Upper lobe of right lung (tissue), 1 donor: ENCODE data around the gene GABPB2. TPM values are rescaled to one million over a fixed set of nuclear protein-coding genes. Genes with fewer than 3 reads are reported as not detected.

Experiments
- ATAC-seq: fragments of 200-7000 bp; cut with Tn5 transposase; one replicate; pipeline ENCODE4 v1.9.1; 2020; ENCODE audit warnings: mild to moderate bottlenecking, moderate library complexity
- DNase-seq: peaks from one replicate; pipeline ENCODE4 v3.0.0-alpha.2; 2020
- H3K27ac ChIP-seq: fragments of 200-600 bp; one replicate; pipeline ENCODE4 v1.8.0; 2022
- H3K27me3 ChIP-seq: fragments of 200-600 bp; one replicate; pipeline ENCODE4 v1.8.0; 2022; ENCODE audit warnings: mild to moderate bottlenecking
- H3K36me3 ChIP-seq: fragments of 200-600 bp; one replicate; pipeline ENCODE4 v1.8.0; 2022
- H3K4me1 ChIP-seq: fragments of 200-600 bp; one replicate; pipeline ENCODE4 v1.8.0; 2022
- H3K4me3 ChIP-seq: fragments of 200-600 bp; one replicate; pipeline ENCODE4 v1.8.0; 2022; ENCODE audit warnings: mild to moderate bottlenecking
- H3K9me3 ChIP-seq: fragments of 200-600 bp; one replicate; pipeline ENCODE4 v1.8.0; 2022
- CTCF ChIP-seq: fragments of 200-600 bp; IDR thresholded peaks from one replicate; pipeline ENCODE4 v1.8.0; 2022; ENCODE audit warnings: antibody characterized with exemption
- intact Hi-C: fragments of 100-400 bp; cut with DNase I; formaldehyde crosslinking; loops from one replicate; pipeline ENCODE4 v1.11.0; 2022
- total RNA-seq: library from RNA; stranded (reverse); fragmentation: NEBNext Ultra II Directional; extraction: Animal tissue kit (Norgen Biotek cat#: 25700); gene quantifications from one replicate; pipeline ENCODE4 v1.2.1, GENCODE V29; 2021
- donor health status: DM: no; HTN: yes; CAD: no; lungs with severe emphysema.

The GABPB2 gene
- total RNA-seq, 1 donor from 2014 or later, result 15.2 TPM

GRCh38 chr1:151104630-151105029, 34.1 kb downstream of the GABPB2 start:
- H3K27ac ChIP-seq, result no peak overlapping the region
- DNase-seq (no peak), ATAC-seq (no peak)
- H3K36me3 ChIP-seq, result peaks cover 28% of the 10 kb centered on the region
- H3K27me3 ChIP-seq, result no peaks in the 10 kb centered on the region
- H3K9me3 ChIP-seq, result no peaks in the 10 kb centered on the region
- intact Hi-C loops, result loop anchor here (5.0 kb wide), 1 partner anchor 53 kb away; the partner anchor contains the start of gene TNFAIP8L2
- no peaks in the 10 kb centered on the region for H3K4me1 ChIP-seq
- TF ChIP-seq CTCF, result no peak
- H3K4me3 ChIP-seq, result no peak overlapping the region

GRCh38 chr1:151106894-151107293, 36.3 kb downstream of the GABPB2 start:
- Histone ChIP-seq H3K9me3 (no peaks in the 10 kb centered on the region), H3K4me1 (no peaks in the 10 kb centered on the region), H3K4me3 (no peak overlapping the region), H3K27me3 (no peaks in the 10 kb centered on the region), H3K36me3 (peaks cover 28% of the 10 kb centered on the region), H3K27ac (no peak overlapping the region)
- intact Hi-C loops, result no loop called here
- no peak for TF ChIP-seq CTCF
- ATAC-seq (no peak), DNase-seq (no peak)

- H3K36me3 ChIP-seq, result peaks cover 26% of the 10 kb centered on the region
- no peak overlapping the region for H3K4me3 ChIP-seq
- ATAC-seq (no peak), DNase-seq (no peak)
- H3K9me3 ChIP-seq, result no peaks in the 10 kb centered on the region
- H3K27me3 ChIP-seq, result no peaks in the 10 kb centered on the region
- no peak for TF ChIP-seq CTCF
- H3K4me1 ChIP-seq, result no peaks in the 10 kb centered on the region
- H3K27ac ChIP-seq, result no peak overlapping the region
- intact Hi-C loops, result no loop called here
Observed at GRCh38 chr1:151108331-151108730, 37.8 kb downstream of the GABPB2 start.

DNA sequence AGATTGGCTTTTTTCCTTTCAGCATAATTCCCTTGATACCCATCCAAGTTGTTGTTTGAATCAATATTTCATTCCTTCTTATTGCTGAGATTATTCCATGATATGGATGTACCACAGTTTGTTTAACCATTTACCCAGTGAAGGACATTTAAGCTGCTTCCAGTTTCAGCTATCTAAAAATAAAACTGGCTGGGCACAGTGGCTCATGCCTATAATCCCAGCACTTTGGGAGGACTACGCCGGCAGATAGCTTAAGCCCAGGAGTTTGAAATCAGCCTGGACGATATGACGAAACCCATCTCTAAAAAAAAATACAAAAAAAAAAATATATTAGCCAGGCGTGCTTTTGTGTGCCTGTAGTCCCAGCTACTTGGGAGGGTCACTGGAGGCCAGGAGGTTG, 43.3 kb downstream of the GABPB2 start:
- no peaks in the 10 kb centered on the region for H3K27me3 ChIP-seq
- H3K4me3 ChIP-seq, result no peak overlapping the region
- intact Hi-C loops, result no loop called here
- H3K27ac ChIP-seq, result no peak overlapping the region
- DNase-seq, result no peak
- peaks cover 11% of the 10 kb centered on the region for H3K36me3 ChIP-seq
- TF ChIP-seq CTCF, result no peak
- no peak for ATAC-seq
- no peaks in the 10 kb centered on the region for H3K9me3 ChIP-seq
- H3K4me1 ChIP-seq, result no peaks in the 10 kb centered on the region

GRCh38 chr1:151124763-151125403, 54.3 kb downstream of the GABPB2 start:
- no peak for TF ChIP-seq CTCF
- no peaks in the 10 kb centered on the region for H3K4me1 ChIP-seq
- no peaks in the 10 kb centered on the region for H3K9me3 ChIP-seq
- H3K36me3 ChIP-seq, result no peaks in the 10 kb centered on the region
- DNase-seq (no peak), ATAC-seq (no peak)
- H3K27ac ChIP-seq, result no peak overlapping the region
- intact Hi-C loops, result no loop called here
- no peaks in the 10 kb centered on the region for H3K27me3 ChIP-seq
- H3K4me3 ChIP-seq, result no peak overlapping the region

- intact Hi-C loops, result no loop called here
- Histone ChIP-seq H3K27ac (no peak overlapping the region), H3K9me3 (no peaks in the 10 kb centered on the region), H3K4me3 (no peak overlapping the region), H3K27me3 (no peaks in the 10 kb centered on the region), H3K4me1 (peaks cover 5% of the 10 kb centered on the region), H3K36me3 (no peaks in the 10 kb centered on the region)
- no peak for TF ChIP-seq CTCF
- DNase-seq (no peak), ATAC-seq (no peak)
Observed at GRCh38 chr1:151128800-151129199, 58.2 kb downstream of the GABPB2 start.
